A549 (cell line): ENCODE data around the gene KIAA0825.

Experiments
- CTCF ChIP-seq: fragments of >200 bp; sonication (Bioruptor Twin); formaldehyde crosslinking; IDR thresholded peaks from 3 replicates; pipeline ENCODE4 v1.5.1; 2016
- RCOR1 ChIP-seq: fragments of 150-350 bp; IDR thresholded peaks from 2 replicates; pipeline ENCODE4 v1.6.1; 2014; ENCODE audit warnings: antibody characterized with exemption, low read length, low read depth

DNA sequence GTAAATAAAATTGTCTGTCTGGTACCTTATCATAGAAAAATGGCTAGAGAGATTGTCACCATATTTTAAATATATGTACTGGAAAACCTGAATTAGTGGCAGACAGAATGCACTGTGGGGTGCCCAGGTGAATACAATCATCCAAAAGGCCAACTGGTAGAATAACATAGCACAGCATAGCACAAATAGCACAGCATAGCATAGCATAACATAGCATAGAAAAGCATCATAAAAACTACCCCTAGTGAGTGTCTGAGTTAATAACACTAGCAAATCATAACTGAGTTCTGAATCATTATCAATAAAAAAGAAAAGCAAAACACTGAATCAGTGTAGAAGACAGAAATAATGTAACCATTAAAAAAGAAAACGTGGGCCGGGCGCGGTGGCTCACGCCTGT lies 102.3 kb downstream of the KIAA0825 start:
- TF ChIP-seq CTCF (no peak), RCOR1 (no peak)
